Muscle layer of colon (tissue), 2 donors: ENCODE results near the gene BTBD6.

ENCODE experiments used
- H3K27ac ChIP-seq: one replicate; pipeline ENCODE4 v1.7.0; 2013; ENCODE audit warnings: low read depth, mild to moderate bottlenecking, low read length, moderate library complexity
- H3K27me3 ChIP-seq, 2 donors: one replicate each; pipeline ENCODE4 v1.7.0; 2013; ENCODE audit warnings: low read length in 2 of 2, mild to moderate bottlenecking in 2 of 2; ENCODE audit not compliant: insufficient read depth in 2 of 2, control insufficient read depth in 1 of 2
- H3K36me3 ChIP-seq: one replicate; pipeline ENCODE4 v1.7.0; 2013; ENCODE audit warnings: mild to moderate bottlenecking, low read length; ENCODE audit not compliant: insufficient read depth
- H3K4me1 ChIP-seq: one replicate; pipeline ENCODE4 v1.7.0; 2013; ENCODE audit warnings: mild to moderate bottlenecking, low read length; ENCODE audit not compliant: insufficient read depth
- H3K4me3 ChIP-seq, 2 donors: one replicate each; pipeline ENCODE4 v1.7.0; 2013; ENCODE audit warnings: low read length in 2 of 2, low read depth in 1 of 2, mild to moderate bottlenecking in 1 of 2, moderate library complexity in 1 of 2
- H3K9ac ChIP-seq: one replicate; pipeline ENCODE4 v1.7.0; 2013; ENCODE audit warnings: low read length
- H3K9me3 ChIP-seq: one replicate; pipeline ENCODE4 v1.7.0; 2013; ENCODE audit warnings: mild to moderate bottlenecking, low read length
- donor health status: abdominal sarcoma.
- donor health status: Adenocarcinoma of cecum.

Gene BTBD6

DNA sequence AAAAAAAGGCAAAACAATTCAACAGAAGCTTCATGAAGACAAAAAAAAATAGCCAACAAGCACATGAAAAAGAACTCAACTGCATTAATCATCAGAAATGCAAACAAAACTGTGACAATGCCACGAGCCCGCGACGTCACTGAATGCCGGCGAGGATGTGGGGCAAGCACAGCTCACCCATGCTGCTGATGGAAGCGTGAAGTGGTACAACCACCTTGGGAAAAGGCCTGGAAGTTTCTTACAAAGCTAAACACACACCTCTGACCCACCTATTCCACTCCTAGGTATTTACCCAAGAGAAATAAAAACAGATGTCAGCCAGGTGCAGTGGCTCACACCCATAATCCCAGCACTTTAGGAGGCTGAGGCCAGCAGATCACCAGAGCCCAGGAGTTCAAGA is 10.5 kb downstream of the BTBD6 start:
- Histone ChIP-seq H3K4me3 (no peak overlapping the region), H3K27me3 (no peaks in the 10 kb centered on the region), H3K9ac (no peak overlapping the region), H3K4me1 (no peaks in the 10 kb centered on the region), H3K27ac (no peak overlapping the region), H3K9me3 (no peaks in the 10 kb centered on the region), H3K36me3 (peaks cover 7% of the 10 kb centered on the region)

DNA sequence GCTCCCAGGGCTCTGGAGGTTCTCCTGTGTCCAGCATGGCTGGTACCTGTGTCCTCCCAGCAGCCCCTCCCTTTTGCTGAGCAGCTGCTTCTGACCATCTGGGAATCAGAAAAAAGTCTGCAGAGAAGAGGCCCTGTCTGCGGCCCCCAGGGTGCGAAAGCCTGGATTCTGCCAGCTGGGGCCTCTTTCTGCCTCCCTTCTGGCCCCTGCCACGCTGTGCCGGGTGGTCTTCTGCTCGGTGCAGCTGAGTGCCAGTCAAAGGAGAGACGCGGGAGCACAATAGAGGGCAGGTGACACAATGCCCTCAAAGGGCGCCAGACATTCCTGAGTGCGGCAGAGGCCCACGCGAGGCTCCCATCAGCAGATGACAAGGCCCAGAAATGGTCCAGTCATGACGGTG is 12.6 kb downstream of the BTBD6 start:
- no peak overlapping the region for H3K9ac ChIP-seq
- no peak overlapping the region for H3K4me3 ChIP-seq
- no peaks in the 10 kb centered on the region for H3K9me3 ChIP-seq
- H3K36me3 ChIP-seq, result peaks cover 4% of the 10 kb centered on the region
- H3K27me3 ChIP-seq, result no peaks in the 10 kb centered on the region
- H3K27ac ChIP-seq, result no peak overlapping the region
- no peaks in the 10 kb centered on the region for H3K4me1 ChIP-seq

DNA sequence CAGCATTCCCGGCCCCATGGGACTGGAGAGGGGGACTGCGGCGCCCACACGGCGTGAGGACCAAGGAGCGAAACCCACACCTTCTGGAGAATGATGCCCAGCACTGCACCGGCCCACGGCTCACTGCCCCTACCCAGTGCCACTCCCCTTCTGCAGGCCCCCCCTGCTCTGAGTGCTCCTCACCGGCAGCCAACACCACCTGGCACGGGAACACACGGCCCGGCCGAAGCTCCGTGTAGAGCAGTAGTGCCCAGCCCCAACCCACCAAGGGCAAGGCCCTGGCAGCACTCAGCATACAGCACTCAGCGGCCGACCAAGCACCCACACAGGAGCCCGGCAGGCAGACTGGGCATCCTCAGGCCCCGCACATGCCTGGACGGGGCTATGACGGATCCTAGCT is 13.4 kb downstream of the BTBD6 start:
- H3K9ac ChIP-seq, result no peak overlapping the region
- H3K9me3 ChIP-seq, result no peaks in the 10 kb centered on the region
- no peak overlapping the region for H3K27ac ChIP-seq
- no peaks in the 10 kb centered on the region for H3K4me1 ChIP-seq
- H3K4me3 ChIP-seq, result no peak overlapping the region
- H3K36me3 ChIP-seq, result no peaks in the 10 kb centered on the region
- no peaks in the 10 kb centered on the region for H3K27me3 ChIP-seq

DNA sequence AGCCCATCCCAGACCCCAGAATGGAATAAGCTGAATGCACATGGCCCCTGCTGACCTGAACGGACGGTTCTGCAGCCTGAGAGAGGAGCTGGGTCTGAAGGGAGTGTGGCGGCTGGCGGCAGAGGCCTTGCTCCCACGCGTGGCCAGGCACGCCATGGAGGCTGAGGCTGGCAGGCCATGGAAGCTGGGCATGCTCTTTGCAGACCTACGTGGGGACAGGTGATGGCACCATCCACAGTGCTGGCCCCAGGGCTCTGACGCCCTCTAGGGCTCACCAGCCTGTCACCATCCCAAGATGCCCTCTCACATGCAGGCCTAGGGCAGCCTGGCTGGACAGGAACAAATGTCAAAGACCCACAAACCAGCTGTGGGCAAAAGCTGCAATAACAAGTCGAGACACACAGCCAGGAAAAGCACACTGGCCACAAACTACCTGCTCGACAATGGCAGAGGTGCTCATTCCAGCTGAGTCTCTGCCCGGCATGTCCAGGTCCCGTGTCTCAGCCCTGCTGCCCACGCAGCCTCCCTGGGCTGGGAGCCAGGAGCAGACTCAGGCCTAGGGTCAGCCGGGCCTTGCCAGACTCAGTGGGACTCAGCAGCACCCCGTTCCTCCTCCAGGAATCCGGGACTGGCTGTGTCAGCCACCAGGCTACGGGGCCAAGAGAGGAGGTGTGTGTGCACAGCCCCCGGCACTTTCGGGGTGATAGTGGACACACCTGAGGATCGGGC is 19.7 kb downstream of the BTBD6 start:
- Histone ChIP-seq H3K4me1 (no peaks in the 10 kb centered on the region), H3K36me3 (no peaks in the 10 kb centered on the region), H3K9me3 (no peaks in the 10 kb centered on the region), H3K4me3 (no peak overlapping the region), H3K27me3 (no peaks in the 10 kb centered on the region), H3K9ac (no peak overlapping the region), H3K27ac (no peak overlapping the region)

DNA sequence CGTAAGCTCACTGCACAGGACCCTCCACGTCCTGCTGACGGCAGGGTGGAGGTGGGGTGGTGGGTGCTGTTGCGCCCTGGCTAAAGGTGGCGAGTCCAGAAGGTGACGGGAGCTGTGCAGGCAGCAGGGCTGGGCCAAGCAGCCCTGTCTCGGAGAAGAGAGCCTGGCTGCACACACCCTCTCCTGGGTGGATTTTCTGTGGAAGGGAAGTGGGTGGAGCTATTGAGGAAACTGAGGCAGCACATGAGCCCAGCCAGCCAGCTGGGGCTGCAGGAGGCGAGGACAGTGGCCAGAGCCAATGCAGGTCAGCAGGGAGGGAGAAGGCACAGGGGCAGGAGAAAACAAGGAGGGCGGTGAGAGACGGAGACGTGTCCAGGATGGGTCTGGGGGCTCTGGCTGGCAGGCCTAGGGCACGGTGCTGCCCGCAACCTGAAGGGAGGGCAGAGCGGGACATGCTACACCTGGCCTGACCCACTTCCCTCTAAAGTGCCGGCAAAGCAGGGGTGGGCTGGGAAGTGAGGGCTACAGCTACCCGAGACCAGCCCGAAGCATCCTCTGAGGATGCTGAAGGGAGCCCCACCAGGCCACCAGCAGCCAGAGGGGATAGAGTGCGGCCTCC is 20.5 kb downstream of the BTBD6 start:
- Histone ChIP-seq H3K36me3 (no peaks in the 10 kb centered on the region), H3K9me3 (no peaks in the 10 kb centered on the region), H3K4me3 (no peak overlapping the region), H3K4me1 (no peaks in the 10 kb centered on the region), H3K27me3 (no peaks in the 10 kb centered on the region), H3K27ac (no peak overlapping the region), H3K9ac (no peak overlapping the region)

DNA sequence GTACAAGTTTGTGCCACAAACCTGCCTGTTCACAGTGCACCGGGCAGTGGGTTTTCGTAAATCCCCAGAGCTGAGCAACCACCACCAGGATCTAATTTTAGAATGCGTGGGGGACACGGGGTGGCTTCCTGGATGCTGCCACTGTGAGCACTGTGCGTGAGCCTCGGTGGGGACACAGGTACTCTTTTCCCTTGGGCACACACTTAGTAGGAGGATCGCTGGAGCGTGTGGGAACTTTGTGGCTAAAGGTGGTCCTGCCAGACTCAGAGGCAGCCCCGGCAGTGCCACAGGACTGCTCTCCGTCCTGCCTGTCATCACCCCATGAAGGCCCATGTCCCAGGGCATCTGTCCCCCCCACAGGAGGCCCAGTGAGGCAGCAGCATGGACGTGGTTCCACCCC is 21.1 kb downstream of the BTBD6 start:
- H3K27me3 ChIP-seq, result no peaks in the 10 kb centered on the region

DNA sequence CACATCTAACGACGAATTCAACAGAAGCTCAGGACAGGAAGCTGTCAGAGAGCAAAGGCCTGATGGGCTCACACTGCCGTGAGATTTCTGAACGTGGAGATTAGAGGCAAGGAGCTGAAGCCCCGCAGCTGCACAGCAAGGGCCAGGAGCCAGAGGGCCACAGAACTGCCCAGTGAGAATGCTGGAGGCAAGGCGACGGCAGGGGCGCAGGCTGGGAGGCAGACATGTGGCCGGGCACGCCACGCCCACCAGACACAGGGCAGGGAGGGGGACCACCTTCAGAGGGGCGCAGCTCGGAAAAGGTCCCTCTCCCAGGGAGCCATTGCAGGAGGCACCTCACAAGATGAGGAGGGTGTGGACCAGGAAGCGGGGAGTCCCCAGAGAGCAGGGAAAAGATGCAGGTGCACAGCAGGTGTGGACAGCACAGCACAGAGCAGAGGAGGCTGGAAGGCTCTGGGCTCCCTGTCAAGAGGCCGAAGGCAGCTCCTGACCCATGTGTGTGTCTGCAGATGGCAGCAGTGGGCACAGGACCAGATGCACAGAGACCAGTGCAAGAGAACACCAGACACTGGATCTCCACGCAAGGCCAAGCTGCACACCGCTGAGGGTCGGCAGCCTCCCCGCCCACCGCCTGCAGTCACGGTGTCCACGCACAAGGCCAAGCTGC is 23.0 kb downstream of the BTBD6 start:
- Histone ChIP-seq H3K4me1 (no peaks in the 10 kb centered on the region), H3K9me3 (no peaks in the 10 kb centered on the region), H3K9ac (no peak overlapping the region), H3K36me3 (no peaks in the 10 kb centered on the region), H3K4me3 (no peak overlapping the region), H3K27me3 (no peaks in the 10 kb centered on the region), H3K27ac (no peak overlapping the region)

More for the DNA sequence above, 21.1 kb downstream of the BTBD6 start:
- H3K36me3 ChIP-seq, result no peaks in the 10 kb centered on the region
- no peak overlapping the region for H3K27ac ChIP-seq
- H3K4me3 ChIP-seq, result no peak overlapping the region
- H3K9me3 ChIP-seq, result no peaks in the 10 kb centered on the region
- no peak overlapping the region for H3K9ac ChIP-seq
- no peaks in the 10 kb centered on the region for H3K4me1 ChIP-seq

DNA sequence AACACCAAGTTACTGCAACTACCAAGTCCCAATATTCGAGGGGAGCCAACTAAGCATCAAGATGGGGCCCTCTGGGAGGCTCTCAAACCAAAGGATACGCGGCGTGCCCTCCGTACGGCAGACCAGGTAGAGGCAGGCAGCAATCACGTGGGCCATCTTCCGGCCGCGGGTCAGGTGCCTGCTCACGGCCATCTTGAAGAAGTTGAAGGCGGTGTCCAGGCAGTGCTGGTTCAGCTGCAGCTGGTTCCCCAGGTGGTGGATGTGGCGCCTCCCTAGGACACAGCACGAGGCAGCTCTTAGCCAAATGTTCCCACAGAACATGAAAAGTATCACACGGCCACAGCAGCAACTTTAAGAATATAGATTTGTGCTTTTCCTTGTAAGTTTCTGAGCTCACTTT is 24.3 kb downstream of the BTBD6 start:
- Histone ChIP-seq H3K27me3 (no peaks in the 10 kb centered on the region), H3K36me3 (no peaks in the 10 kb centered on the region), H3K4me3 (no peak overlapping the region), H3K4me1 (no peaks in the 10 kb centered on the region), H3K9ac (no peak overlapping the region), H3K9me3 (no peaks in the 10 kb centered on the region), H3K27ac (no peak overlapping the region)

DNA sequence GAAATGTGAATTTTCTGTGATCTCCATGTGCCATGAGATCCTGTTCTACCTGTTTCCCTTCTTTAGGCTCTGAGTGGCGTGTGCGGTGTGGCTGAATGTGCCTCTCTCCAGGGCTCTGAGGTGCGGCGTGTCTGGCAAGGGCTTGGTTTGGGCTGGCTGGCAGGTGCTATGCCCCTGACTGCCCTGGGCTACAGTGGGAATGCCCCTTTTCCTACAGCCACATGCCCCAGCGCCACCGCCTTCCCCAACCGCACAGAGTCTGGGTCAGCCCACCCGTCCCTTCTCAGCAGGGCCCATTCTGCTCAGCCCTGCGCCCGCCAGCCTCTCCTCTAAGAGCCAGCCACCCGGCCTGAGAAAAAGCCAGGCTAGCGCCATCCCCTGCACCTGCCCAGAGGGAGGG is 24.7 kb downstream of the BTBD6 start:
- no peak overlapping the region for H3K9ac ChIP-seq
- no peaks in the 10 kb centered on the region for H3K4me1 ChIP-seq
- H3K27ac ChIP-seq, result no peak overlapping the region

DNA sequence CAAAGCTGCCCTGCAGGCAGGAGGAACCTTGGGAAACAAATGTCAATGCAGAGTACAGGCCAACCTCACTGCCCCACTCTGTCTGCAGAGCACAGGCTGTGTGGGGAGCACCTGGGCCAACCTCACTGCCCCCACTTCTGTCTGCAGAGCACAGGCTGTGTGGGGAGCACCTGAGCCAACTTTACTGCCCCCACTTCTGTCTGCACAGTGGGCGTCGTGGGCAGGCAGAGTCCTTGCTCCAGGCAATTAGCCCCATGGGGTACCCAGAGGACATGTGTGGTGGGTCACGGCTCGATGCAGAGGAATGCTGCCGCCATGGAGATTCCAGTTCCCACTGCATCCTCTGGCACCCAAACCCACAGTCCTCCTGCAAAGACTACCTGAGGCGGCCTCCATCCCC is 26.3 kb downstream of the BTBD6 start:
- H3K27me3 ChIP-seq, result no peaks in the 10 kb centered on the region
- H3K27ac ChIP-seq, result no peak overlapping the region
- no peak overlapping the region for H3K4me3 ChIP-seq
- H3K36me3 ChIP-seq, result no peaks in the 10 kb centered on the region
- no peaks in the 10 kb centered on the region for H3K4me1 ChIP-seq
- H3K9me3 ChIP-seq, result no peaks in the 10 kb centered on the region
- no peak overlapping the region for H3K9ac ChIP-seq

More for the DNA sequence above, 24.7 kb downstream of the BTBD6 start:
- no peaks in the 10 kb centered on the region for H3K27me3 ChIP-seq
- H3K9me3 ChIP-seq, result no peaks in the 10 kb centered on the region
- H3K36me3 ChIP-seq, result no peaks in the 10 kb centered on the region
- H3K4me3 ChIP-seq, result no peak overlapping the region

DNA sequence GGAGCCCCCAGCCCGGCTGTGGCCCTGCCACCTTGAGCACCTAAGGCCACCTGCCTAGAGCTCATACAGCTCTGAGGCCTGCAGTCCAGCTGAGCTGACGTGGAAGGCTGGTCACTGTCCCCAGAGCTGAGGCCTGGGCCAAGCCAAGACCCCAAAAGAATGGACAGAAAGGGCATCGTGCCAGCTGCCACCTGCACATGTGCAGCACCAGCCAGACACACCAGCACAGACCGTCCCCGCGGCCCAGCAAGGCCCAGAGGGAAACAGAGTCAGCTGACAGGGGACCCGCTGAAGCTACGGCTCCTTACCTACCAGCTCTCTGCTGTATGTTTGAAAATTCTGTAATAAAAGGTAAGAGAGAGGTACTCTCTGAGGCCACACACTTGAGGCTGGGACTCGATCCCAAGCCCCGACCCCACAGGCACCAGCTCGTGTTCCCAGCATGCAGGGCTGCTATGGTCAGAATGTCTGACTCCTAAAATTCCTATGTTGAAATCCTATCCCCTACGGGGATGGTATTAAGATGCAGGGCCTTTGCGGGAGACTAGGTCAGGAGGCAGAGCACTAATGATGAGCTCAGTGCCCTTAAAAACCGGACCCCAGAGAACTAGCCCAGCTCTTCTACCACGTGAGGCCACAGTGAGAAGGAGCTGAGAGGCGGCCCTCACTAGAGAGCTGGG is 27.1 kb downstream of the BTBD6 start:
- H3K27me3 ChIP-seq, result no peaks in the 10 kb centered on the region
- no peak overlapping the region for H3K9ac ChIP-seq
- no peaks in the 10 kb centered on the region for H3K9me3 ChIP-seq
- no peaks in the 10 kb centered on the region for H3K36me3 ChIP-seq
- H3K4me3 ChIP-seq, result no peak overlapping the region
- no peaks in the 10 kb centered on the region for H3K4me1 ChIP-seq
- no peak overlapping the region for H3K27ac ChIP-seq
